IMR-90 (cell line): ENCODE measurements around the gene MYD88. TPM values are rescaled to one million over a fixed set of nuclear protein-coding genes. Genes with fewer than 3 reads are reported as not detected.

Source experiments
- ATAC-seq: fragments of 200-7000 bp; cut with Tn5 transposase; 2 replicates; pipeline ENCODE4 v1.9.1; 2020; ENCODE audit warnings: low read depth, mild to moderate bottlenecking, moderate library complexity
- BruUV-seq: library from RNA; stranded (reverse); fragments of 400-500 nt; replicated peaks from 2 replicates; lab custom pipeline; 2021; lab: Mats Ljungman, UMichigan
- CTCF ChIA-PET: fragments of 300-600 bp; formaldehyde crosslinking; extraction: SDS; loops from one replicate; lab custom pipeline; 2021; ENCODE audit warnings: antibody characterized with exemption; lab: Yijun Ruan, JAX
- POLR2A ChIA-PET: fragments of 300-600 bp; sonication (Branson Sonifier 250); formaldehyde crosslinking; loops from one replicate; lab custom pipeline; 2022; ENCODE audit warnings: antibody characterized with exemption; ENCODE audit not compliant: unreplicated experiment; lab: Charles Lee
- DNase-seq: peaks from one replicate; pipeline ENCODE4 v3.0.0; 2013
- H2AFZ ChIP-seq: replicated peaks from 2 replicates; pipeline ENCODE3; 2013; ENCODE audit warnings: low read length, mild to moderate bottlenecking; ENCODE audit not compliant: poor library complexity
- H2AK5ac ChIP-seq: 2 replicates; pipeline ENCODE4 v1.6.1; 2013; ENCODE audit warnings: low read depth, low read length, inconsistent platforms
- H2AK9ac ChIP-seq: replicated peaks from 2 replicates; pipeline ENCODE3; 2013; ENCODE audit warnings: mild to moderate bottlenecking, low read depth, low read length, moderate library complexity; ENCODE audit not compliant: poor library complexity
- H2BK120ac ChIP-seq: 2 replicates; pipeline ENCODE4 v1.6.1; 2013; ENCODE audit warnings: low read depth, low read length, inconsistent platforms
- H2BK15ac ChIP-seq: 3 replicates; pipeline ENCODE4 v1.6.1; 2013; ENCODE audit warnings: low read depth, low read length, inconsistent platforms
- H2BK20ac ChIP-seq: 2 replicates; pipeline ENCODE4 v1.6.1; 2013; ENCODE audit warnings: low read depth, mild to moderate bottlenecking, inconsistent platforms, low read length, moderate library complexity
- H2BK5ac ChIP-seq: 2 replicates; pipeline ENCODE4 v1.6.1; 2013; ENCODE audit warnings: mild to moderate bottlenecking, low read depth, low read length, inconsistent platforms; ENCODE audit not compliant: poor library complexity, severe bottlenecking
- H3K14ac ChIP-seq: replicated peaks from 2 replicates; pipeline ENCODE4 v1.6.1; 2013; ENCODE audit warnings: low read depth, low read length, inconsistent platforms
- H3K18ac ChIP-seq: 2 replicates; pipeline ENCODE4 v1.6.1; 2013; ENCODE audit warnings: low read depth, low read length, control low read depth
- H3K23ac ChIP-seq: 2 replicates; pipeline ENCODE4 v1.6.1; 2013; ENCODE audit warnings: low read depth, low read length, inconsistent platforms
- H3K27ac ChIP-seq: 2 replicates; pipeline ENCODE4 v1.5.1; 2013; ENCODE audit warnings: mild to moderate bottlenecking, control low read depth, low read length; ENCODE audit not compliant: insufficient read depth
- H3K27me3 ChIP-seq: 2 replicates; pipeline ENCODE4 v1.6.1; 2013; ENCODE audit warnings: low read length; ENCODE audit not compliant: control insufficient read depth, insufficient read depth
- H3K36me3 ChIP-seq: 2 replicates; pipeline ENCODE4 v1.6.1; 2013; ENCODE audit warnings: low read length, mixed read lengths; ENCODE audit not compliant: control insufficient read depth, insufficient read depth
- H3K4ac ChIP-seq: 2 replicates; pipeline ENCODE4 v1.6.1; 2013; ENCODE audit warnings: low read depth, low read length, inconsistent platforms
- H3K4me1 ChIP-seq: 2 replicates; pipeline ENCODE4 v1.6.1; 2013; ENCODE audit warnings: low read length, mixed read lengths; ENCODE audit not compliant: control insufficient read depth, insufficient read depth
- H3K4me2 ChIP-seq: 2 replicates; pipeline ENCODE4 v1.6.1; 2013; ENCODE audit warnings: low read depth, mild to moderate bottlenecking, control low read depth, low read length, moderate library complexity
- H3K4me3 ChIP-seq: 2 replicates; pipeline ENCODE4 v1.5.1; 2013; ENCODE audit warnings: low read depth, mild to moderate bottlenecking, control low read depth, low read length, moderate library complexity; ENCODE audit not compliant: insufficient read depth
- H3K56ac ChIP-seq: 2 replicates; pipeline ENCODE4 v1.6.1; 2013; ENCODE audit warnings: low read length, inconsistent platforms; ENCODE audit not compliant: insufficient read depth; ENCODE audit errors: extremely low read depth
- H3K79me1 ChIP-seq, 2 experiments: 2 replicates each; pipeline ENCODE4 v1.6.1; 2013; ENCODE audit warnings: low read length in 2 of 2, inconsistent platforms in 1 of 2, low read depth in 1 of 2
- H3K9ac ChIP-seq: 2 replicates; pipeline ENCODE4 v1.6.1; 2013; ENCODE audit warnings: low read depth, low read length, control low read depth
- H3K9me1 ChIP-seq: 2 replicates; pipeline ENCODE4 v1.6.1; 2013; ENCODE audit warnings: low read length, inconsistent platforms; ENCODE audit not compliant: insufficient read depth
- H3K9me3 ChIP-seq: 2 replicates; pipeline ENCODE4 v1.6.1; 2013; ENCODE audit warnings: low read length; ENCODE audit not compliant: control insufficient read depth, insufficient read depth
- H4K20me1 ChIP-seq: 2 replicates; pipeline ENCODE4 v1.6.1; 2013; ENCODE audit warnings: low read length, inconsistent platforms; ENCODE audit not compliant: insufficient read depth
- H4K5ac ChIP-seq: 2 replicates; pipeline ENCODE4 v1.6.1; 2013; ENCODE audit warnings: mild to moderate bottlenecking, low read depth, low read length, control low read depth
- H4K8ac ChIP-seq, 2 experiments: 2 replicates each; pipeline ENCODE4 v1.6.1; 2013; ENCODE audit warnings: low read depth in 2 of 2, low read length in 2 of 2, control low read depth in 1 of 2, inconsistent platforms in 1 of 2
- H4K91ac ChIP-seq: 2 replicates; pipeline ENCODE4 v1.6.1; 2013; ENCODE audit warnings: low read depth, low read length, inconsistent platforms; ENCODE audit not compliant: insufficient read depth
- CTCF ChIP-seq: conservative IDR thresholded peaks from 2 replicates; pipeline ENCODE4 v1.5.1; 2012; ENCODE audit warnings: mild to moderate bottlenecking, low read depth, low read length, improper control_type of control experiment
- MAFK ChIP-seq: IDR thresholded peaks from 2 replicates; pipeline ENCODE4 v1.6.1; 2012; ENCODE audit warnings: low read depth, low read length, improper control_type of control experiment
- USF2 ChIP-seq: fragments of 150-350 bp; IDR thresholded peaks from 2 replicates; pipeline ENCODE4 v1.6.1; 2017; ENCODE audit warnings: mild to moderate bottlenecking, antibody characterized with exemption, low read length, low read depth
- WGBS, 2 experiments: methylation state at CpG; one replicate each; pipeline versions ENCODE4 v1.1.5 to v1.1.7; 2013; ENCODE audit warnings: missing lambda C conversion rate in 2 of 2; ENCODE audit not compliant: insufficient read length in 1 of 2; ENCODE audit errors: extremely low coverage in 2 of 2; 5-methylcytosine and 5-hydroxymethylcytosine counted together
- dilution Hi-C: fragments of 300-500 bp; cut with HindIII; formaldehyde crosslinking; loops from one replicate; pipeline ENCODE4 v1.14.3; 2018; ENCODE audit warnings: low sequenced_read_pairs; ENCODE audit not compliant: unreplicated experiment
- in situ Hi-C: fragments of 300-500 bp; cut with MboI; formaldehyde crosslinking; loops from 3 replicates; pipeline ENCODE4 v1.14.3; 2019; ENCODE audit warnings: low sequenced_read_pairs, inconsistent platforms, mixed read lengths
- intact Hi-C: fragments of 100-400 bp; cut with micrococcal nuclease; formaldehyde crosslinking; loops from 2 replicates; pipeline ENCODE4 v1.10.0; 2022
- polyA plus RNA-seq, 3 experiments: library from polyadenylated mRNA; depleted of rRNA; stranded (reverse); fragments of >200 nt; gene quantifications; 2 replicates each; pipeline ENCODE4 v1.2.3, GENCODE V29; 2012; ENCODE audit warnings: low replicate concordance in 1 of 3
- total RNA-seq: library from RNA; depleted of rRNA; stranded (reverse); fragments of >200 nt; gene quantifications from 2 replicates; pipeline ENCODE4 v1.2.3, GENCODE V29; 2012

Gene MYD88
- total and polyA plus RNA-seq, 2 of the 4 experiments (the other 2 are of a cell fraction): 9.3 to 39.8 TPM

DNA sequence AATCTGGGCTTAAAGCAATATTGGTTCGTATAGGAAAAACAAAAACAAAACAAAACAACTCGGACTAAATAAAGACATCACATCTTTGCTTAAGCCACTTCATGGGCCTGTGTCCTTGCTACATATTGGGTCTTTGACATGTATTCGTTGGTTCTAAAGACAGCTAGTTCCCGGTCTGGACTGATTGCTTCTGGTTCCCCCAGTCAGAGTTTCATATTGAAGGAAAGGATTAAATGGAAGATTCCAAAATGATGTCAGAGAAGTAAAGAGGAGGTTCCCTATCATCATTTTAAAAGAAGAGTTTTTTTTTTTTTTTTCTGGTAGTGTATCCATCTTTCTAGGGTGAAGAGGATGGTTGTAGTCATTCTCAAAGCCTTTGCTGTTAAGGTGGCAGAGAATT, 29.1 kb downstream of the MYD88 start:
- Histone ChIP-seq H3K27me3 (no peaks in the 10 kb centered on the region), H3K36me3 (no peaks in the 10 kb centered on the region), H3K23ac (peak overlapping the region; percentile 77), H2AK5ac (peak overlapping the region; percentile 44; the same call in 1 of the 2 replicates), H3K9me3 (no peaks in the 10 kb centered on the region), H3K56ac (no peak overlapping the region), H3K18ac (peak overlapping the region; percentile 83; the same call in 1 of the 2 replicates), H2BK15ac (peak overlapping the region; percentile 76; the same call in 2 of the 3 replicates), H3K27ac (peak overlapping the region; percentile 45; the same call in 1 of the 2 replicates), H4K20me1 (peaks cover 17% of the 10 kb centered on the region; the same call in 1 of the 2 replicates), H2BK20ac (peak overlapping the region; percentile 85), H3K4me3 (no peak overlapping the region), H3K9ac (no peak overlapping the region), H2BK5ac (peak overlapping the region; percentile 96), H2AK9ac (no peak overlapping the region), H3K4ac (peak overlapping the region; percentile 93), H4K5ac (peak overlapping the region; percentile 63; the same call in 1 of the 2 replicates), H3K9me1 (0 out of 2 replicates have a peak, but pooled peaks cover 7% of the 10 kb centered on the region), H4K91ac (peak overlapping the region; percentile 57), H3K4me2 (peak overlapping the region; percentile 72; the same call in 1 of the 2 replicates), H3K79me1 (peaks cover 0 to 25% of the 10 kb centered on the region in 2 experiments; a peak in 2 of 4 replicates), H3K4me1 (peaks cover 7% of the 10 kb centered on the region), H3K14ac (peak overlapping the region; percentile 80), H2AFZ (no peak overlapping the region), H4K8ac (peak overlapping the region in 1 of 2 experiments; percentile 82; a peak in 2 of 4 replicates), H2BK120ac (peak overlapping the region; percentile 90)
- WGBS, 2 experiments: no CpG with 5 or more reads among the region's 4 CpGs
- TF ChIP-seq CTCF (no peak), MAFK (no peak), USF2 (no peak)
- ChIA-PET POLR2A (no interaction called here), CTCF (no interaction called here)
- ATAC-seq (no peak), DNase-seq (no peak)
- no TSS peak for BruUV-seq
- dilution Hi-C loops: no loop called here
- in situ Hi-C loops: no loop called here
- intact Hi-C loops: no loop called here
